ENCODE results near the gene OR56B4. TPM values are rescaled to one million over a fixed set of nuclear protein-coding genes. Genes with fewer than 3 reads are reported as not detected.
"Not testable (repeated sequence)": the region's sequence is repeated elsewhere in the genome, so short reads cannot be mapped to it uniquely, and the experiment has no call there.

Gene OR56B4, protein sequence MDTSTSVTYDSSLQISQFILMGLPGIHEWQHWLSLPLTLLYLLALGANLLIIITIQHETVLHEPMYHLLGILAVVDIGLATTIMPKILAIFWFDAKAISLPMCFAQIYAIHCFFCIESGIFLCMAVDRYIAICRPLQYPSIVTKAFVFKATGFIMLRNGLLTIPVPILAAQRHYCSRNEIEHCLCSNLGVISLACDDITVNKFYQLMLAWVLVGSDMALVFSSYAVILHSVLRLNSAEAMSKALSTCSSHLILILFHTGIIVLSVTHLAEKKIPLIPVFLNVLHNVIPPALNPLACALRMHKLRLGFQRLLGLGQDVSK
- not detected for total RNA-seq
- not detected for polyA plus RNA-seq (ENCODE audit: insufficient read depth, low read depth, low replicate concordance)
- long read RNA-seq, donor 1 = 0 reads
- long read RNA-seq, donor 2, partial matches to known transcripts = 0 of 1 reads
- long read RNA-seq, donor 2, other reads (novel, unspliced or antisense) = 0 of 1 reads
- long read RNA-seq, donor 3 = 0 reads
- long read RNA-seq, donor 4 = 0 reads
- long read RNA-seq, donor 5 = 0 reads
- long read RNA-seq, donor 6 = 0 reads
- long read RNA-seq, donor 7 = 0 reads
- long read RNA-seq, donor 8 = 0 reads
- long read RNA-seq, donor 9 = 0 reads
- long read RNA-seq, donor 10 = 0 reads

DNA sequence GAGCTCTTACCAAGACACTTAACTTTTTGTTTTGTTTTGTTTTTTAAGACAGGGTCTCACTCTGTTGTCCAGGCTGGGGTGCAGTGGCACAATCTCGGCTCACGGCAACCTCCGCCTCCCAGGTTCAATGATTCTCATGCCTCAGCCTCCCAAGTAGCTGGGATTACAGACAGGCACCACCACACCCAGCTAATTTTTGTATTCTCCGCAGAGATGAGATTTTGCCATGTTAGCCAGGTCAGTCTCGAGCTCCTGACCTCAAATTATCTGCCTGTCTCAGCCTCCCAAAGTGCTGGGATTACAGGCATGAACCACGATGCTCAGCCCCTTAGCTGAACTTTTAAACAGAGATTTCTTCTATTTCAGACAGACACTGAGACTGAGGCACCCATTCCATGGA, at the start of gene OR56B4:
Gene OR56B4 (plus strand): TSS at position 301 of the 400 bp plus-strand sequence. CDS start 95 bp downstream, at position 396.
- FAIRE-seq; H3K9ac ChIP-seq (ENCODE audit: low read length in 3 of 3); H3K36me3 ChIP-seq (ENCODE audit: control insufficient read depth in 2 of 3, insufficient read depth in 3 of 3, low read length in 3 of 3); H3K4me3 ChIP-seq (ENCODE audit: low read length in 3 of 3); H3K27me3 ChIP-seq (ENCODE audit: control insufficient read depth, insufficient read depth, low read length); intact Hi-C loops (cut with DNase I); H3K27ac ChIP-seq (ENCODE audit: low read depth in 2 of 2, low read length in 2 of 2); H3K9me3 ChIP-seq (ENCODE audit: control insufficient read depth in 2 of 3, insufficient read depth in 1 of 3, low read length in 3 of 3); H3K4me1 ChIP-seq (ENCODE audit: control insufficient read depth in 2 of 3, insufficient read depth in 2 of 3, low read depth in 1 of 3, low read length in 3 of 3); DNase-seq: not testable (repeated sequence)

DNA sequence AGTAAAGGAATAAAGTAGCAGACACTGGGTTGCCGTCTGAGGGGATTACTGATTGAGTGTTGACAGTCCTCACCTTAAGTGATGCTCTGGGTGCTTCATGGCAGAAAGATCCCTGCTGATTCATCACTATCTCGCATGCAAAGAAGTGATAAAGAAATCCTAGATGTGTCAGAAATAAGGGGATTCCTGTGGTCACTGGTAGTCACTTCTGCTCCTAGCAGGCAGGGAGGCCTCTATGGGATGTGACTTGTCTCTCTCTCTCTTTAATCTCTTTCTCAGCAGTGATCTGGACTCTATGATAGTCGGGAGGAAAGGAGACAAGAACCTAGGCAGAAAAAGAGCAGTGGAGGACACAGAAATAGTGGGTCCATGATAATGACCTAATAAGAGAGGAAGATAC, 46.0 kb upstream of the OR56B4 start:
- FAIRE-seq (no peak), DNase-seq (no peak)
- TF ChIP-seq, protein P1, sequence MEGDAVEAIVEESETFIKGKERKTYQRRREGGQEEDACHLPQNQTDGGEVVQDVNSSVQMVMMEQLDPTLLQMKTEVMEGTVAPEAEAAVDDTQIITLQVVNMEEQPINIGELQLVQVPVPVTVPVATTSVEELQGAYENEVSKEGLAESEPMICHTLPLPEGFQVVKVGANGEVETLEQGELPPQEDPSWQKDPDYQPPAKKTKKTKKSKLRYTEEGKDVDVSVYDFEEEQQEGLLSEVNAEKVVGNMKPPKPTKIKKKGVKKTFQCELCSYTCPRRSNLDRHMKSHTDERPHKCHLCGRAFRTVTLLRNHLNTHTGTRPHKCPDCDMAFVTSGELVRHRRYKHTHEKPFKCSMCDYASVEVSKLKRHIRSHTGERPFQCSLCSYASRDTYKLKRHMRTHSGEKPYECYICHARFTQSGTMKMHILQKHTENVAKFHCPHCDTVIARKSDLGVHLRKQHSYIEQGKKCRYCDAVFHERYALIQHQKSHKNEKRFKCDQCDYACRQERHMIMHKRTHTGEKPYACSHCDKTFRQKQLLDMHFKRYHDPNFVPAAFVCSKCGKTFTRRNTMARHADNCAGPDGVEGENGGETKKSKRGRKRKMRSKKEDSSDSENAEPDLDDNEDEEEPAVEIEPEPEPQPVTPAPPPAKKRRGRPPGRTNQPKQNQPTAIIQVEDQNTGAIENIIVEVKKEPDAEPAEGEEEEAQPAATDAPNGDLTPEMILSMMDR (IDR thresholded peaks at IDR 0.05; ENCODE audit: borderline replicate concordance, extremely low read depth, insufficient read depth) = no peak
- intact Hi-C loops (cut with DNase I) = no loop called here
- no peak overlapping the region for H3K27ac ChIP-seq (ENCODE audit: low read depth in 2 of 2, low read length in 2 of 2)
- H3K4me1 ChIP-seq (ENCODE audit: control insufficient read depth in 2 of 3, insufficient read depth in 2 of 3, low read depth in 1 of 3, low read length in 3 of 3) = no peaks in the 10 kb centered on the region
- H3K36me3 ChIP-seq (ENCODE audit: control insufficient read depth in 2 of 3, insufficient read depth in 3 of 3, low read length in 3 of 3) = no peaks in the 10 kb centered on the region
- no peak overlapping the region for H3K9ac ChIP-seq (ENCODE audit: low read length in 3 of 3)
- H3K9me3 ChIP-seq (ENCODE audit: control insufficient read depth in 2 of 3, insufficient read depth in 1 of 3, low read length in 3 of 3) = no peaks in the 10 kb centered on the region
- H3K27me3 ChIP-seq (ENCODE audit: control insufficient read depth, insufficient read depth, low read length) = no peaks in the 10 kb centered on the region
- no peak overlapping the region for H3K4me3 ChIP-seq (ENCODE audit: low read length in 3 of 3)

DNA sequence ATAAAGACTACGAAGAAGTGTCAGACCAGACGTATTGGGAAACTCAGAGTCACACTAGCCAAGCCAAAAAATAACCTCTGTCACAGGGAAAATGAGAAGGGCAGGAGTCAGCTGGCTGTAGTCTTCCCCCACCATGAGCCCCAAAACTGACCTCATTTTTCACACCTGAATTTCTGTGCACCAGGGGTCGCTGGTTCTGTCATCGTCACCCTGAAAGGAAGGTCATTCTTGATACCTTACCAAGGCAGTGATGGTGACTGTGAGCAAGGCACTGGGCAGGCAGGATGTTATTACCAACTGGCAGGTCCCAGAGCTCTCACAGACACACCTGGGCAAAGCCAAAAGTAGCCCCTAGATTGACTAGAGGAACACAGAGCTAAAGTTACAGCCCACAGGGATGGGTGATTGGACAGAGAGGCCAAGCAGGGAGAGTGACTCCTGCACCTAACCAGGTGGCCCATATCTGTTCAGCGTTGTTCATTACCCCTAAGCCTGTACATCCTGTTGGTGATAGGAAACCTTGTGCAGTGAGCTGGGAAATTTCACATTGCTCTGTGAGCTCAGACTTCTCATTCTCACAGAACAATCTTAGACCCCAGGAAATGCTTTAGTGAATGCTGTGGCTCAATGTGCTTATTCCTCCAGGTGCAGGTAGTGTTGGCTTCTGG, 44.7 kb upstream of the OR56B4 start:
- Histone ChIP-seq H3K27ac (ENCODE audit: low read depth in 2 of 2, low read length in 2 of 2) (no peak overlapping the region), H3K4me3 (ENCODE audit: low read length in 3 of 3) (no peak overlapping the region), H3K9ac (ENCODE audit: low read length in 3 of 3) (no peak overlapping the region), H3K4me1 (ENCODE audit: control insufficient read depth in 2 of 3, insufficient read depth in 2 of 3, low read depth in 1 of 3, low read length in 3 of 3) (no peaks in the 10 kb centered on the region), H3K9me3 (ENCODE audit: control insufficient read depth in 2 of 3, insufficient read depth in 1 of 3, low read length in 3 of 3) (no peaks in the 10 kb centered on the region), H3K36me3 (ENCODE audit: control insufficient read depth in 2 of 3, insufficient read depth in 3 of 3, low read length in 3 of 3) (no peaks in the 10 kb centered on the region), H3K27me3 (ENCODE audit: control insufficient read depth, insufficient read depth, low read length) (no peaks in the 10 kb centered on the region)
- DNase-seq = no peak
- no peak for FAIRE-seq
- intact Hi-C loops (cut with DNase I) = no loop called here
- TF ChIP-seq, protein P1 (IDR thresholded peaks at IDR 0.05; ENCODE audit: borderline replicate concordance, extremely low read depth, insufficient read depth) = no peak

DNA sequence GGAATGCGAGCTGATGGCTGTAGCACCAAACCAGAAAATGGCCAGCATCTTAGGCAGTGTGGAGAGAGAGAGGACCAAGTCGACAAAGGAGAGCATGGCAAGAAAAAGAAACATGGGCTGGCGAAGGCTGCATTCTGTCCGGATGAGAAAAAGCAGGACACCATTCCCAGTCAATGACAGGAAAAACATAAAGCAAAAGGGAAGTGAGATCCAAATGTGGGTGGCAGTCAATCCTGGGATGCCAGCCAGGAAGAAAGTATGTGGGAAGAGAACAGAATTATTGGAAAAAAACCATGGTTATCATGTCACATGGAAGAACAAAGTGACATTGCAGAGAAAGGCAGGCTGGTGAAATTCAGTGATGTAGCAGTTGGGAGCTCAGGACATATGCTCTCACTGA, 40.0 kb upstream of the OR56B4 start:
- no peak for DNase-seq
- intact Hi-C loops (cut with DNase I) = no loop called here
- Histone ChIP-seq H3K9ac (ENCODE audit: low read length in 3 of 3) (no peak overlapping the region), H3K27me3 (ENCODE audit: control insufficient read depth, insufficient read depth, low read length) (no peaks in the 10 kb centered on the region), H3K4me1 (ENCODE audit: control insufficient read depth in 2 of 3, insufficient read depth in 2 of 3, low read depth in 1 of 3, low read length in 3 of 3) (no peaks in the 10 kb centered on the region), H3K27ac (ENCODE audit: low read depth in 2 of 2, low read length in 2 of 2) (no peak overlapping the region), H3K9me3 (ENCODE audit: control insufficient read depth in 2 of 3, insufficient read depth in 1 of 3, low read length in 3 of 3) (no peaks in the 10 kb centered on the region), H3K36me3 (ENCODE audit: control insufficient read depth in 2 of 3, insufficient read depth in 3 of 3, low read length in 3 of 3) (no peaks in the 10 kb centered on the region), H3K4me3 (ENCODE audit: low read length in 3 of 3) (no peak overlapping the region)
- no peak for FAIRE-seq
- TF ChIP-seq, protein P1 (IDR thresholded peaks at IDR 0.05; ENCODE audit: borderline replicate concordance, extremely low read depth, insufficient read depth) = no peak

DNA sequence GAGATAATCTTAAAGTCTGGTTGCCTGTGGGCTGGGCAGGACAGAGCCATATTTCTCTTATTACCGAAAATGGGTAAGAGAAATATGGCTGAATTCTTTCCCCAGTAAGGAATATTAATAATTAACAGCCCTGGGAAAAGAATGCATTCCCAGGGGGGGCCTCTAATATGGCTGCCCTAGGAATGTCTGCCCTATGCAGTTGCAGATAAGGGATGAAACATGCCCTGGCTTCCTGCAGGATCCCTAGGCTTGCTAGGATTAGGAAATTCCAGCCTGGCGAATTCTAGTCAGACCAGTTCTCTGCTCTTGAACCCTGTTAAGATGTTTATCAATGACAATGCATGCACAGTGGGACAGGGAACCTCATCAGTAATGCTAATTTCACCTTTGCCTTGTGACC, 31.0 kb upstream of the OR56B4 start:
- H3K27ac ChIP-seq (ENCODE audit: low read depth in 2 of 2, low read length in 2 of 2); H3K9me3 ChIP-seq (ENCODE audit: control insufficient read depth in 2 of 3, insufficient read depth in 1 of 3, low read length in 3 of 3); FAIRE-seq; H3K9ac ChIP-seq (ENCODE audit: low read length in 3 of 3); DNase-seq; intact Hi-C loops (cut with DNase I); H3K4me1 ChIP-seq (ENCODE audit: control insufficient read depth in 2 of 3, insufficient read depth in 2 of 3, low read depth in 1 of 3, low read length in 3 of 3); H3K27me3 ChIP-seq (ENCODE audit: control insufficient read depth, insufficient read depth, low read length); H3K36me3 ChIP-seq (ENCODE audit: control insufficient read depth in 2 of 3, insufficient read depth in 3 of 3, low read length in 3 of 3); H3K4me3 ChIP-seq (ENCODE audit: low read length in 3 of 3): not testable (repeated sequence)
